Stomach (tissue), 9 donors: ENCODE results near the gene UTP11. TPM values are rescaled to one million over a fixed set of nuclear protein-coding genes. Genes with fewer than 3 reads are reported as not detected.
A peak's percentile ranks its signal among the peaks of the same experiment; 100 is the strongest.
"Not testable (repeated sequence)": the region's sequence is repeated elsewhere in the genome, so short reads cannot be mapped to it uniquely, and the experiment has no call there.

Experiments
- DNase-seq, 2 donors: peaks; one replicate each; pipeline versions ENCODE4 v3.0.0 to v3.0.0-alpha.2; 2013 to 2019
- H3K27ac ChIP-seq, 5 donors: fragments of 200-600 bp in 4 of 5; sonication (generic) in 4 of 5; one replicate each; pipeline ENCODE4 v1.5.1; 2013 to 2019; ENCODE audit warnings: mild to moderate bottlenecking in 1 of 5, moderate library complexity in 1 of 5
- H3K27me3 ChIP-seq, 3 donors: fragments of 200-600 bp; sonication (generic); one replicate each; pipeline ENCODE4 v1.5.1; 2017 to 2019; ENCODE audit warnings: mixed run types in 1 of 3
- H3K36me3 ChIP-seq, 4 donors: fragments of 200-600 bp; sonication (generic); 1 replicate in 3 of 4; 2 replicates in 1 of 4; pipeline ENCODE4 v1.5.1; 2016 to 2019
- H3K4me1 ChIP-seq, 4 donors: fragments of 200-600 bp; sonication (generic); one replicate each; pipeline ENCODE4 v1.5.1; 2016 to 2019
- H3K4me3 ChIP-seq, 4 donors: fragments of 200-600 bp; sonication (generic) in 3 of 4; one replicate each; pipeline ENCODE4 v1.5.1; 2016 to 2019; ENCODE audit warnings: mild to moderate bottlenecking in 1 of 4
- H3K9me3 ChIP-seq, 4 donors: fragments of 200-600 bp; sonication (generic); one replicate each; pipeline ENCODE4 v1.5.1; 2016 to 2019
- EP300 ChIP-seq: sonication (generic); formaldehyde crosslinking; IDR thresholded peaks from one replicate; pipeline ENCODE4 v1.6.1; 2017; ENCODE audit warnings: antibody characterized with exemption
- POLR2A ChIP-seq, 4 donors: fragments of 450-650 bp; IDR thresholded peaks; one replicate each; pipeline ENCODE4 v1.6.1; 2016; ENCODE audit warnings: antibody characterized with exemption in 4 of 4, control low read depth in 2 of 4, mild to moderate bottlenecking in 1 of 4, moderate library complexity in 1 of 4
- POLR2AphosphoS5 ChIP-seq, 3 donors: sonication (generic); formaldehyde crosslinking; IDR thresholded peaks; one replicate each; pipeline ENCODE4 v1.6.1; 2016; ENCODE audit warnings: antibody characterized with exemption in 3 of 3
- WGBS, 5 donors: extraction: QIAGEN DNeasy Blood & Tissue Kit in 3 of 5; methylation state at CpG; one replicate each; pipeline versions ENCODE4 v1.1.5 to v1.1.7; 2013 to 2018; 5-methylcytosine and 5-hydroxymethylcytosine counted together
- intact Hi-C: fragments of 100-400 bp; cut with DNase I; formaldehyde crosslinking; loops from one replicate; pipeline ENCODE4 v1.15.1; 2023; ENCODE audit warnings: low total_unique reads
- polyA plus RNA-seq, 3 donors: library from polyadenylated mRNA; stranded (reverse); fragments of 200-250 nt; gene quantifications; one replicate each; pipeline ENCODE4 v1.2.3, GENCODE V29; 2013
- total RNA-seq, 5 donors: library from RNA; depleted of rRNA; stranded (reverse); fragments of >200 nt; gene quantifications; one replicate each; pipeline versions ENCODE4 v1.1.0 to v1.2.3, GENCODE V29; 2014 to 2016
- TF ChIP-seq, protein P1 (sequence below), 7 experiments: fragments of 450-650 bp in 4 of 7; fragments of 200-600 bp in 3 of 7; sonication (generic) in 3 of 7; IDR thresholded peaks; one replicate each; pipeline ENCODE4 v1.5.1; 2016 to 2019; ENCODE audit warnings: antibody characterized with exemption in 7 of 7, control low read depth in 2 of 7, mild to moderate bottlenecking in 1 of 7
- donor health status: healthy with polysubstance abuse.
- donor health status: Bipolar disorder and iron deficiency.
- donor health status: healthy.

UTP11 gene
- total and polyA plus RNA-seq, 8 donors = 1.4 to 43.7 (median 20.9) TPM

DNA sequence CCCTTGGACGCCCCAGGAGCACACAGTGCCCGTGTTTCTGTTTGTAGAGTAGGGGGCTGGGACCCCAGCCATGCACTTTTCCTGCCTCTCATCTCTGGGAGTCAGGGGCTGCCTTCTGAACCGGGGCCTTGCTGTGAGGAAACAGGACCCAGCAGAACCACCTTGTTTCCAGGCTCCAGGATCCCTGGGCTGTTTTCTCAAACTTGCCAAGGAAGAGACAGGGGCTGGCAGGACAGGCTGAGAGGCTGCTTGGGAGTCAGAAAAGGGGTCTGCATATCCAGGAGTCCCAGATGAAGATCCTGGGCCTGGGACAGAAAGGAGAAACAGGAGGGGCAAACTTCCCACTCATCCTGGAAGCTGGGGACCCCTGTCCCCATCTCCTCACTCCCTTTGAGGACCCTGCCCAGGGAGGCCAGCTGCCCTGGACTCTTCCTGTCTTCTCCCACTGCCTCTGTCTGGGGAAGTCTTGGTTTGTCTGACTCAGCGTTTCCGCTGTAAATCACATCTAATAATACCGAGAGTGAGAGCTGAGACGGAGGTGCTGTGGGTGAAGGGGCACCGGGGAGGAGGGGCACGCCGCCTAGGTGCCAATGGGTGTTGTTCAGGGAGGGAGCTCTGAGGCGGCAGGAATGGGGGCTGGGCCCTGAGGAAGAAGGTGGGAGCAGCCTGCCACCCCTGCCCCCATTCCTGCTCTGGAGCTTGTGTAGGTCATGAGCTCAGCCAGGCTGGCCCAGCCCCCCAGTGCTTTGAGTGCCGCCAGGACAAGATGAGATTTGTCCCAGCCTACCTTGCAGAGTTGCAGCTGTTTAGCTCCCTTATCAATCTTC lies 17.4 kb downstream of the UTP11 start:
- Histone ChIP-seq H3K9me3 (no peaks in the 10 kb centered on the region), H3K36me3 (peaks cover 14 to 21% (median 20%) of the 10 kb centered on the region in 4 donors), H3K4me3 (peak overlapping the region in 1 of 4 donors; percentile 9), H3K27me3 (peaks cover 0 to 7% (median 0%) of the 10 kb centered on the region in 3 donors), H3K27ac (peak overlapping the region in 2 of 5 donors; percentile 45 to 46), H3K4me1 (peaks cover 21 to 32% (median 28%) of the 10 kb centered on the region in 4 donors)
- WGBS, 5 donors = 7 to 20% (median 10%) methylated on average over 11 to 12 of the region's 12 CpGs
- peak in 1 of 2 donors; percentile 85 for DNase-seq
- TF ChIP-seq, protein P1, sequence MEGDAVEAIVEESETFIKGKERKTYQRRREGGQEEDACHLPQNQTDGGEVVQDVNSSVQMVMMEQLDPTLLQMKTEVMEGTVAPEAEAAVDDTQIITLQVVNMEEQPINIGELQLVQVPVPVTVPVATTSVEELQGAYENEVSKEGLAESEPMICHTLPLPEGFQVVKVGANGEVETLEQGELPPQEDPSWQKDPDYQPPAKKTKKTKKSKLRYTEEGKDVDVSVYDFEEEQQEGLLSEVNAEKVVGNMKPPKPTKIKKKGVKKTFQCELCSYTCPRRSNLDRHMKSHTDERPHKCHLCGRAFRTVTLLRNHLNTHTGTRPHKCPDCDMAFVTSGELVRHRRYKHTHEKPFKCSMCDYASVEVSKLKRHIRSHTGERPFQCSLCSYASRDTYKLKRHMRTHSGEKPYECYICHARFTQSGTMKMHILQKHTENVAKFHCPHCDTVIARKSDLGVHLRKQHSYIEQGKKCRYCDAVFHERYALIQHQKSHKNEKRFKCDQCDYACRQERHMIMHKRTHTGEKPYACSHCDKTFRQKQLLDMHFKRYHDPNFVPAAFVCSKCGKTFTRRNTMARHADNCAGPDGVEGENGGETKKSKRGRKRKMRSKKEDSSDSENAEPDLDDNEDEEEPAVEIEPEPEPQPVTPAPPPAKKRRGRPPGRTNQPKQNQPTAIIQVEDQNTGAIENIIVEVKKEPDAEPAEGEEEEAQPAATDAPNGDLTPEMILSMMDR (IDR thresholded peaks at IDR 0.05) = no peak
- TF ChIP-seq EP300 = no peak
- TF ChIP-seq POLR2A (IDR thresholded peaks at IDR 0.05) = no peak
- TF ChIP-seq POLR2AphosphoS5 (IDR thresholded peaks at IDR 0.05) = no peak
- intact Hi-C loops = loop anchor here (10.0 kb wide), 1 partner anchor 805 kb away; no protein-coding TSS in a partner anchor

DNA sequence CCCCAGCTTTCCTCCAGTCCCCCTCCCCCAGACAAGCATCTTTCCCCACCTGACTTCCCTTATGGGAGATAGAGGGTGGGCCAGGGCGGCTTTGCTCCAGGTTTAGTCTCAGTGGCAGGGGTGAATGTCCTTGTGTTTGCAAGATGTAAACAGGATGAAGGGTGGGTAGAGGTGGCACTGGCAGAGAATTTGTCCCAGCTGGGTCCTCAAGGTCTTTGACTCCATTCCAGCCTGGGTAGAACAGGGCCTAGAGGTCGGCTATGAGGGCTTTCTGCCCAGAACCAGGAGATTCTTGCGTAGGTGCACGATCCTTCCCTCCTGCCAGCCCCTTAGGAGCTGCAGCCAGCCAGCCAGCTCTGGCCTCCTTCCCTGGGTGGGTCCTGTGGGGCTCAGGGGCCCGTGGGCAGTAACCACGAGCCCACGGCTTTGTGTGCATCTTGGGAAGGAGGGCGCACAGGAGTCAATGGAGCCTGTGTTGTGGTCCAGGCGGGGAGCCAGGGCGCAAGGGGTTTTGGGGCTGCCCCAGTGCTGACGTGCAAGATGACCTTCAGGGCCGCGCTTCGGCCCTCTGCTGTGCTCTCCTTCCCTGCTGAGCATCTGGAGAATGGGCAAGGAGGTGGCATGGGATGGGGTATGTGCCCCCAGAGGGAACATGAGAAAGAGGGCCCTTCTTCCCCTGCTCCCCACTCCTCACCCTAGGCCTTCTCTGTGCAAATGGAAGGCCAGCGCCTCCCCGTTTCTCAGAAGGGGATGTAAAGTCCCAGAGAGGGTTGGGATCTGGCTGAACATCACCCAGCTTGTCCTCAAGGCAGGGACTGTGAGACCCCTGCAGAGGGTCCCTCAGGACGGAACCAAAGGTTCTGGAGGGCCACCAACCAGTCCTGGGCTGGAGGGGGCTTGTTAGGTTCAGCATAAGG lies 18.3 kb downstream of the UTP11 start:
- Histone ChIP-seq H3K27ac (peak overlapping the region in 2 of 5 donors; percentile 45 to 46), H3K4me3 (no peak overlapping the region), H3K27me3 (peaks cover 0 to 14% (median 0%) of the 10 kb centered on the region in 3 donors), H3K4me1 (peaks cover 21 to 32% (median 28%) of the 10 kb centered on the region in 4 donors), H3K9me3 (no peaks in the 10 kb centered on the region), H3K36me3 (peaks cover 4 to 12% (median 10%) of the 10 kb centered on the region in 4 donors)
- intact Hi-C loops = no loop called here
- 64 to 74% (median 67%) methylated on average over 15 to 17 of the region's 17 CpGs for WGBS, 5 donors
- peak in 1 of 2 donors; percentile 48 for DNase-seq
- TF ChIP-seq, protein P1 (IDR thresholded peaks at IDR 0.05) = no peak
- no peak for TF ChIP-seq POLR2AphosphoS5 (IDR thresholded peaks at IDR 0.05)
- no peak for TF ChIP-seq POLR2A (IDR thresholded peaks at IDR 0.05)
- no peak for TF ChIP-seq EP300

DNA sequence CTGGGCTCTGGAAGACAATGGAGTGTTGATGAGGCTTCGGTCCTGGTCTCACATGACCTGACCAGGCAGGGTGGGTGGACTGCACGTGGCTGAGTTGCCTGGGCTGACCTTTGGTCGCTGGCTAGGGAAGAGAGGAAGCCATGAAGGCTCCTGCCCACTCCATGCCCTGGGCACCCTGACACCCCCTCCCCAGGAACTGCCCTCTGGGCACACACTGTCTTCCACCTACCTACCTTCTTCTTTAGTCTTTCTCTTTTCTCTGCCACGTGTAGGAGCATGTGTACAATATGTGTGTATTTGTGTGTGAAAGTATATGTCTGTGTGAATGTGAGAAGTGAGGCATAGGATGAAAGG lies 19.0 kb downstream of the UTP11 start:
- Histone ChIP-seq H3K4me1 (peaks cover 21 to 32% (median 28%) of the 10 kb centered on the region in 4 donors), H3K4me3 (no peak overlapping the region), H3K36me3 (peaks cover 0 to 5% (median 5%) of the 10 kb centered on the region in 4 donors), H3K27me3 (peaks cover 0 to 14% (median 0%) of the 10 kb centered on the region in 3 donors), H3K27ac (no peak overlapping the region), H3K9me3 (no peaks in the 10 kb centered on the region)
- WGBS, 5 donors = 42 to 58% (median 49%) methylated on average over 4 of the region's 4 CpGs
- DNase-seq = no peak
- no peak for TF ChIP-seq POLR2AphosphoS5 (IDR thresholded peaks at IDR 0.05)
- TF ChIP-seq EP300 = no peak
- TF ChIP-seq, protein P1 (IDR thresholded peaks at IDR 0.05) = no peak
- TF ChIP-seq POLR2A (IDR thresholded peaks at IDR 0.05) = no peak
- intact Hi-C loops = no loop called here

DNA sequence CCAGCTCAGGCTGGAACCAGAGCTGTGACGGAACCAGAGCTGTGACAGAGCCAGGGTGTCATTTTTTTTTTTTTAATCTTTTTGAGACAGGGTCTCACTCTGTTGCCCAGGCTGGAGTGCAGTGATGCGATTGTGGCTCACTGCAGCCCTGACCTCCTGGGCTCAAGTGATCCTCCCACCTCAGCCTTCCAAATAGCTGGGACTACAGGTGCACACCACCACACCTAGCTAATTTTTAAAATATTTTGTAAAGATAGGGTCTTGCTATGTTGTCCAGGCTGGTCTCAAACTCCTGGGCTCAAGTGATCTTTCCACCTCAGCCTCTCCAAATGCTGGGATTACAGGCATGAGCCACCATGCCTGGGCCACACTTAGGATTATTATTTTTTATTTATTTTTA lies 20.5 kb downstream of the UTP11 start:
- intact Hi-C loops, H3K9me3 ChIP-seq, DNase-seq, H3K4me3 ChIP-seq, H3K36me3 ChIP-seq, H3K27ac ChIP-seq: not testable (repeated sequence)
- peaks cover 0 to 22% (median 0%) of the 10 kb centered on the region in 3 donors for H3K27me3 ChIP-seq
- WGBS, 5 donors = 81 to 100% (median 95%) methylated on average over 2 of the region's 2 CpGs
- H3K4me1 ChIP-seq = peaks cover 21 to 32% (median 28%) of the 10 kb centered on the region in 4 donors
